Measurements from ENCODE around the gene RNF123. TPM values are rescaled to one million over a fixed set of nuclear protein-coding genes. Genes with fewer than 3 reads are reported as not detected.

The RNF123 gene
- total and polyA plus RNA-seq, 10 of the 15 experiments (the other 5 are each of a cell fraction or from before 2014, with no cell fraction given): 4.2 to 31.5 (median 17.6) TPM

DNA sequence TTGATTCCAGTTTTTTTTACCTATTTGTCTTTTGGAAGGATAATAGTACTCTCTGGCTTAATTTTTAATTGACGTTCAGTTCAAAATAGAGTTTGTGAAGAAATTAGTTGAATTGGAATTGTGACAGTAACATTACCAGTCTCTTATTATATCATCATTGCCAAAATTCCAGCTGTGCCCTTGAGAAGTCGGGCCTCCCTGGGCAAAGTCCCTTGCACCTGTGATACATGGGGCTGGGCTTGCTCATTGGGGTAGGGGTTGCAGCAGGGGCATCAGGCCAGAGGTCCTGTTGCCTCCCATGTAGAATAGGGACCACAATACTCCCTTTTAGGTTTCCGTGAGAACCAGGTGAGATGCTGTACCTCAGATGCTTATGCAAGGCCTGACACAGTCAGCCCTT lies 43.1 kb upstream of the RNF123 start:
- Histone ChIP-seq H3K4me1 (ENCODE audit: control insufficient read depth, insufficient read depth, low read length) (peaks cover 15% of the 10 kb centered on the region), H3K36me3 (ENCODE audit: control insufficient read depth in 2 of 2, insufficient read depth in 2 of 2, low read length in 1 of 2) (no peaks in the 10 kb centered on the region), H3K27ac (ENCODE audit: control insufficient read depth, insufficient read depth) (no peak overlapping the region), H3K4me2 (ENCODE audit: control insufficient read depth, insufficient read depth) (no peak overlapping the region), H3K9me3 (replicated peaks; ENCODE audit: control insufficient read depth, insufficient read depth, low read length) (no peaks in the 10 kb centered on the region), H4K20me1 (ENCODE audit: control insufficient read depth, insufficient read depth) (no peaks in the 10 kb centered on the region), H3K79me2 (ENCODE audit: control insufficient read depth, insufficient read depth, low read length) (no peaks in the 10 kb centered on the region), H2AFZ (ENCODE audit: control insufficient read depth, low read depth, low read length) (no peak overlapping the region), H3K4me3 (no peak overlapping the region), H3K27me3 (replicated peaks in 1 of 2; ENCODE audit: control insufficient read depth in 2 of 2, insufficient read depth in 2 of 2, low read length in 1 of 2) (no peaks in the 10 kb centered on the region), H3K9ac (ENCODE audit: control insufficient read depth, insufficient read depth, low read length) (no peak overlapping the region)
- RAD21 ChIA-PET (ENCODE audit: unreplicated experiment): no interaction called here
- SMC1A ChIA-PET (ENCODE audit: uncharacterized antibody, unreplicated experiment): no interaction called here
- no peak for ATAC-seq
- no peak for TF ChIP-seq MXI1 (IDR thresholded peaks at IDR 0.05; ENCODE audit: low read depth, low read length)
- no peak for TF ChIP-seq ZNF384 (IDR thresholded peaks at IDR 0.05; ENCODE audit: borderline replicate concordance, low read depth, low read length)
- TF ChIP-seq REST (IDR thresholded peaks at IDR 0.05; ENCODE audit: low read depth, low read length): no peak
- TF ChIP-seq SMARCA5 (IDR thresholded peaks at IDR 0.05): no peak
- no peak for TF ChIP-seq IRF3 (IDR thresholded peaks at IDR 0.05)
- 14% methylated on average over 3 of the region's 3 CpGs for WGBS (ENCODE audit: insufficient coverage, insufficient replicate concordance, low lambda C conversion rate, missing lambda C conversion rate)
- CTCF ChIA-PET: interaction anchor here (1.5 kb wide), 1 partner anchor 106 kb away, joined by 5 read pairs; no protein-coding TSS in a partner anchor
- no peak for DNase-seq (ENCODE audit: low read depth, low spot score)
- intact Hi-C loops (cut with micrococcal nuclease; ENCODE audit: unreplicated experiment): no loop called here
- FAIRE-seq: no peak
- BruUV-seq (replicated peaks): no TSS peak
- POLR2A ChIA-PET: no interaction called here
- in situ Hi-C loops (cut with MboI): no loop called here
